K562 (cell line): ENCODE results near the gene HOXB13. TPM values are rescaled to one million over a fixed set of nuclear protein-coding genes. Genes with fewer than 3 reads are reported as not detected.

Experiments used
- ATAC-seq: fragments of 200-7000 bp; cut with Tn5 transposase; 3 replicates; pipeline ENCODE4 v1.9.1; 2020; ENCODE audit warnings: moderate library complexity
- BruUV-seq: library from RNA; stranded (reverse); fragments of 400-500 nt; replicated peaks from 2 replicates; lab custom pipeline; 2021; lab: Mats Ljungman, UMichigan
- CTCF ChIA-PET: fragments of 300-600 bp; formaldehyde crosslinking; extraction: SDS; loops from one replicate; lab custom pipeline; 2021; ENCODE audit warnings: low intra/inter-chr PET ratio; lab: Yijun Ruan, JAX
- POLR2A ChIA-PET: fragments of 300-600, 350-650 bp; sonication (Branson Sonifier 250); formaldehyde crosslinking; extraction: SDS; loops from one replicate; lab custom pipeline; 2021; ENCODE audit warnings: antibody characterized with exemption, inconsistent platforms; lab: Yijun Ruan, JAX
- DNase-seq, 4 experiments: peaks; one replicate each; pipeline versions ENCODE4 v3.0.0 to v3.0.0-alpha.2; 2011 to 2018; ENCODE audit warnings: low spot score in 3 of 4, mixed read lengths in 3 of 4; ENCODE audit errors: extremely low read depth in 1 of 4
- FAIRE-seq: peaks from 2 replicates; lab custom pipeline; 2011; peaks lifted over from hg19 to GRCh38; lab: Jason Lieb, UNC
- H2AFZ ChIP-seq: 2 replicates; pipeline ENCODE4 v1.6.0; 2011; ENCODE audit warnings: low read depth, low read length, control low read depth, inconsistent platforms
- H3K27ac ChIP-seq: fragments of 200-600 bp; 3 replicates; pipeline ENCODE4 v1.8.0; 2011; ENCODE audit warnings: low read depth, mild to moderate bottlenecking, control low read depth, inconsistent platforms, low read length, moderate library complexity, mixed read lengths; ENCODE audit errors: extremely low read depth
- H3K27me3 ChIP-seq, 2 experiments: fragments of 300-600 bp in 1 of 2; 2 replicates in 1 of 2; 3 replicates in 1 of 2; pipeline versions ENCODE4 v1.6.0 to v1.8.0; 2011; ENCODE audit warnings: inconsistent platforms in 2 of 2, low read length in 2 of 2, mild to moderate bottlenecking in 1 of 2, mixed read lengths in 1 of 2, moderate library complexity in 1 of 2; ENCODE audit not compliant: control insufficient read depth in 2 of 2, insufficient read depth in 2 of 2
- H3K36me3 ChIP-seq: fragments of 300-600 bp; 3 replicates; pipeline ENCODE4 v1.8.0; 2011; ENCODE audit warnings: mild to moderate bottlenecking, low read length, inconsistent platforms; ENCODE audit not compliant: control insufficient read depth, insufficient read depth
- H3K4me1 ChIP-seq, 2 experiments: fragments of 200-600 bp in 1 of 2; replicated peaks in 1 of 2; 2 replicates in 1 of 2; 3 replicates in 1 of 2; pipeline versions ENCODE4 v1.5.1 to v1.8.0; 2011; ENCODE audit warnings: inconsistent platforms in 2 of 2, low read length in 2 of 2, mild to moderate bottlenecking in 1 of 2, mixed read lengths in 1 of 2, moderate library complexity in 1 of 2; ENCODE audit not compliant: control insufficient read depth in 2 of 2, insufficient read depth in 2 of 2
- H3K4me2 ChIP-seq: 2 replicates; pipeline ENCODE4 v1.6.1; 2011; ENCODE audit warnings: low read length, control low read depth, inconsistent platforms, mixed read lengths; ENCODE audit not compliant: insufficient read depth
- H3K4me3 ChIP-seq: fragments of 200-600 bp; sonication (generic), shearing (Covaris generic); 2 replicates; pipeline ENCODE4 v1.5.1; 2016; ENCODE audit warnings: control low read depth, inconsistent platforms
- H3K79me2 ChIP-seq: fragments of 200-600 bp; 3 replicates; pipeline ENCODE4 v1.8.0; 2011; ENCODE audit warnings: low read length, inconsistent platforms; ENCODE audit not compliant: control insufficient read depth, insufficient read depth
- H3K9ac ChIP-seq, 2 experiments: 2 replicates each; pipeline versions ENCODE4 v1.6.0 to v1.6.1; 2011; ENCODE audit warnings: low read depth in 2 of 2, low read length in 2 of 2, control low read depth in 1 of 2, inconsistent platforms in 1 of 2, mild to moderate bottlenecking in 1 of 2, mixed read lengths in 1 of 2; ENCODE audit not compliant: insufficient read depth in 1 of 2
- H3K9me1 ChIP-seq: one replicate; pipeline ENCODE4 v1.6.0; 2011; ENCODE audit warnings: inconsistent platforms, mild to moderate bottlenecking, low read length, moderate library complexity; ENCODE audit not compliant: control insufficient read depth, insufficient read depth
- H3K9me3 ChIP-seq: replicated peaks from 2 replicates; pipeline ENCODE4 v1.5.1; 2011; ENCODE audit warnings: low read depth, low read length, inconsistent platforms; ENCODE audit not compliant: control insufficient read depth, insufficient read depth
- H4K20me1 ChIP-seq: replicated peaks from 2 replicates; pipeline ENCODE4 v1.6.1; 2011; ENCODE audit warnings: low read length, inconsistent platforms, mixed read lengths; ENCODE audit not compliant: control insufficient read depth, insufficient read depth
- CBX1 ChIP-seq: sonication (generic); IDR thresholded peaks from 2 replicates; pipeline ENCODE4 v1.6.1; 2016; ENCODE audit warnings: antibody characterized with exemption, low read depth, mild to moderate bottlenecking
- CREM ChIP-seq: IDR thresholded peaks from 2 replicates; pipeline ENCODE4 v1.6.1; 2014; ENCODE audit warnings: antibody characterized with exemption, low read depth
- ELF2 ChIP-seq: fragments of 250-450 bp; sonication (Bioruptor Pico); IDR thresholded peaks from 2 replicates; pipeline ENCODE4 v1.5.0; 2021; ENCODE audit warnings: mild to moderate bottlenecking
- FOXA1 ChIP-seq: fragments of 450-650 bp; IDR thresholded peaks from 2 replicates; pipeline ENCODE4 v1.6.1; 2016; ENCODE audit warnings: mild to moderate bottlenecking, borderline replicate concordance
- MAFF ChIP-seq: IDR thresholded peaks from 2 replicates; pipeline ENCODE4 v1.6.1; 2012; ENCODE audit warnings: low read length, improper control_type of control experiment
- MAFG ChIP-seq: fragments of 450-650 bp; conservative IDR thresholded peaks from 2 replicates; pipeline ENCODE4 v1.6.1; 2016; ENCODE audit warnings: missing genetic modification characterization, missing compliant biosample characterization
- MAFK ChIP-seq: IDR thresholded peaks from 2 replicates; pipeline ENCODE4 v1.6.1; 2011; ENCODE audit warnings: low read length, improper control_type of control experiment
- RCOR1 ChIP-seq, 2 experiments: IDR thresholded peaks; 2 replicates each; pipeline ENCODE4 v1.6.1; 2012; ENCODE audit warnings: low read depth in 2 of 2, low read length in 2 of 2, borderline replicate concordance in 1 of 2, improper control_type of control experiment in 1 of 2
- ZNF239 ChIP-seq: fragments of 250-450 bp; sonication (Bioruptor Pico); IDR thresholded peaks from 2 replicates; pipeline ENCODE4 v1.4.0; 2020; ENCODE audit warnings: mild to moderate bottlenecking
- ZNF316 ChIP-seq: fragments of 450-650 bp; IDR thresholded peaks from 2 replicates; pipeline ENCODE4 v1.6.1; 2016
- ZNF830 ChIP-seq: fragments of 250-450 bp; sonication (Bioruptor Pico); IDR thresholded peaks from 2 replicates; pipeline ENCODE4 v1.5.0; 2021; ENCODE audit warnings: mild to moderate bottlenecking
- WGBS: fragments of 100-300 bp; shearing (Covaris generic); methylation state at CpG from one replicate; pipeline ENCODE4 v1.1.6; 2016; ENCODE audit warnings: low coverage, mixed read lengths; ENCODE audit not compliant: insufficient coverage; ENCODE audit errors: missing lambda C conversion rate; 5-methylcytosine and 5-hydroxymethylcytosine counted together
- in situ Hi-C: fragments of 300-500 bp; cut with MboI; formaldehyde crosslinking; loops from 4 replicates; pipeline ENCODE4 v1.15.0; 2018; ENCODE audit warnings: inconsistent platforms, mixed read lengths
- intact Hi-C: fragments of 100-400 bp; cut with micrococcal nuclease; formaldehyde crosslinking; loops from 2 replicates; pipeline ENCODE4 v1.14.2; 2022
- polyA plus RNA-seq, 8 experiments: library from polyadenylated mRNA; depleted of rRNA in 4 of 8; stranded (reverse) in 5 of 8; unstranded in 3 of 8; fragments of >200 nt; fragmentation: Nextera tagmentation in 2 of 8; fragmentation: Illumina TruSeq in 1 of 8; extraction: Ambion mirVana in 2 of 8; extraction: Trizol in 1 of 8; gene quantifications; 2 replicates each; pipeline versions ENCODE4 v1.2.1 to v1.2.3, GENCODE V29; 2011 to 2014; ENCODE audit warnings: inconsistent platforms in 1 of 8, missing spikeins in 1 of 8
- total RNA-seq, 7 experiments: library from RNA; depleted of rRNA in 6 of 7; stranded (reverse); fragments of >200 nt in 6 of 7; fragmentation: Illumina TruSeq in 2 of 7; extraction: Trizol in 2 of 7; gene quantifications; 2 replicates each; pipeline versions ENCODE4 v1.2.1 to v1.2.3, GENCODE V29; 2011 to 2021; ENCODE audit warnings: low replicate concordance in 1 of 7

The HOXB13 gene
- total and polyA plus RNA-seq, 9 of the 15 experiments (the other 6 are each of a cell fraction or from before 2014, with no cell fraction given), result not detected

GRCh38 chr17:48692049-48692448, 36.5 kb downstream of the HOXB13 start:
- DNase-seq, result no peak
- no peak overlapping the region for H2AFZ ChIP-seq
- TF ChIP-seq CREM (no peak), ELF2 (CRISPR knock-in tag) (no peak), MAFF (peak; percentile 55), MAFG (tag) (0 out of 2 replicates have a peak, but pooled peaks have one; percentile 12), FOXA1 (no peak), CBX1 (no peak), ZNF830 (no peak), ZNF239 (CRISPR knock-in tag) (no peak), ZNF316 (peak; percentile 60; the same call in 1 of the 2 replicates), RCOR1 (IDR thresholded peaks at IDR 0.05; ENCODE audit: borderline replicate concordance in 1 of 2, low read depth in 2 of 2, low read length in 2 of 2) (no peak), MAFK (peak; percentile 45; the same call in 1 of the 2 replicates)
- TF ChIP-seq, all 486 proteins: peak for 4
- ATAC-seq, result no peak
- POLR2A ChIA-PET, result no interaction called here
- H3K9ac ChIP-seq, result no peak overlapping the region
- H3K36me3 ChIP-seq, result no peaks in the 10 kb centered on the region
- in situ Hi-C loops, result loop anchor here (25.0 kb wide), 1 partner anchor 345 kb away; no protein-coding TSS in a partner anchor
- no peaks in the 10 kb centered on the region for H3K9me3 ChIP-seq
- H3K27ac ChIP-seq, result no peak overlapping the region
- no TSS peak for BruUV-seq
- no peak overlapping the region for H3K4me3 ChIP-seq
- H3K27me3 ChIP-seq, result peaks cover 5 to 8% of the 10 kb centered on the region in 2 experiments; a peak in 3 of 5 replicates
- WGBS, result 0% methylated on average over 1 of the region's 1 CpG
- CTCF ChIA-PET, result no interaction called here
- no peaks in the 10 kb centered on the region for H3K79me2 ChIP-seq
- no peaks in the 10 kb centered on the region for H4K20me1 ChIP-seq
- no peak for FAIRE-seq
- intact Hi-C loops, result no loop called here
- no peaks in the 10 kb centered on the region for H3K9me1 ChIP-seq
- H3K4me1 ChIP-seq, result no peaks in the 10 kb centered on the region; a peak in 1 of 5 replicates
- H3K4me2 ChIP-seq, result no peak overlapping the region
